ENCODE data around the gene INSIG2. TPM values are rescaled to one million over a fixed set of nuclear protein-coding genes. Genes with fewer than 3 reads are reported as not detected.
A peak's percentile ranks its signal among the peaks of the same experiment; 100 is the strongest.

Gene INSIG2
- total and polyA plus RNA-seq, 2 of the 4 experiments (the other 2 are of a cell fraction), result 9.1 to 11.7 TPM

DNA sequence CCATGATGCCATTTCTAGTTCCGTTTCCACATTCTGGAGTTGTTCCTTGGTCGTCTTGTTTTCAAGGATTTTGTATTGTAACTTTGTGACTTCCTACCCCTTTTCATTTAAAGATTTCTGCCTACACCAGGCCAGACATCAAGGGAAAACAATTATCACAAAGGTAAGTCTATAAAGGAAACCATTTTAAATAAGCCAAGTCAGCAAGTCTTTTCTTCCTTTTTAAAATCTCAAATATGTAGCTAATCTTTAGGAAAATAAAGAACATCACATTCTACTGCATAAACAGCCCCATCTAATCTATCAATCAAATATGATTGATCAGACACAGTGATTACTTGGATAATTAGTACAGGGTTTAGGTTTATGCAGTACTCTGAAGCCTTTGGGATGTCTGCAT lies 35.8 kb upstream of the INSIG2 start:
- Histone ChIP-seq H3K4ac (ENCODE audit: low read depth, low read length) (no peak overlapping the region), H4K8ac (ENCODE audit: low read depth in 2 of 2, low read length in 2 of 2) (no peak overlapping the region), H2BK20ac (ENCODE audit: low read depth, low read length) (no peak overlapping the region), H3K9me3 (ENCODE audit: control insufficient read depth, insufficient read depth, low read length) (no peaks in the 10 kb centered on the region), H2AK9ac (replicated peaks; ENCODE audit: low read depth, low read length, poor library complexity) (no peak overlapping the region), H3K36me3 (ENCODE audit: control insufficient read depth, insufficient read depth, low read length) (no peaks in the 10 kb centered on the region), H2AFZ (replicated peaks; ENCODE audit: low read length, poor library complexity) (no peak overlapping the region), H3K4me3 (ENCODE audit: insufficient read depth, low read depth, low read length) (no peak overlapping the region), H4K5ac (ENCODE audit: low read depth, low read length) (no peak overlapping the region), H3K56ac (ENCODE audit: extremely low read depth, insufficient read depth, low read length) (no peak overlapping the region), H4K91ac (ENCODE audit: insufficient read depth, low read depth, low read length) (no peak overlapping the region), H3K4me2 (ENCODE audit: low read depth, low read length) (no peak overlapping the region), H3K18ac (ENCODE audit: low read depth, low read length) (no peak overlapping the region), H2BK120ac (ENCODE audit: low read depth, low read length) (no peak overlapping the region), H3K79me1 (ENCODE audit: low read depth in 1 of 2, low read length in 2 of 2) (no peaks in the 10 kb centered on the region), H2BK5ac (ENCODE audit: low read depth, low read length, poor library complexity, severe bottlenecking) (no peak overlapping the region), H3K9me1 (ENCODE audit: insufficient read depth, low read length) (no peaks in the 10 kb centered on the region), H3K9ac (ENCODE audit: low read depth, low read length) (no peak overlapping the region), H3K14ac (replicated peaks; ENCODE audit: low read depth, low read length) (no peak overlapping the region), H4K20me1 (ENCODE audit: insufficient read depth, low read length) (no peaks in the 10 kb centered on the region), H3K27ac (ENCODE audit: insufficient read depth, low read length) (no peak overlapping the region), H2BK15ac (ENCODE audit: low read depth, low read length) (no peak overlapping the region), H3K23ac (ENCODE audit: low read depth, low read length) (no peak overlapping the region), H3K27me3 (ENCODE audit: control insufficient read depth, insufficient read depth, low read length) (peaks cover 29% of the 10 kb centered on the region), H3K4me1 (ENCODE audit: control insufficient read depth, insufficient read depth, low read length) (no peaks in the 10 kb centered on the region), H2AK5ac (ENCODE audit: low read depth, low read length) (no peak overlapping the region)
- no TSS peak for BruUV-seq (replicated peaks)
- TF ChIP-seq BHLHE40 (IDR thresholded peaks at IDR 0.05; ENCODE audit: low read depth, low read length) (no peak), POLR2A (IDR thresholded peaks at IDR 0.05; ENCODE audit: low read depth, low read length) (no peak), NFE2L2 (IDR thresholded peaks at IDR 0.05; ENCODE audit: low read depth, low read length) (no peak), MAFK (IDR thresholded peaks at IDR 0.05; ENCODE audit: low read depth, low read length) (peak; percentile 63), SMC3 (IDR thresholded peaks at IDR 0.05; ENCODE audit: low read depth, low read length) (no peak), USF2 (IDR thresholded peaks at IDR 0.05; ENCODE audit: low read depth, low read length) (no peak), ELK1 (IDR thresholded peaks at IDR 0.05; ENCODE audit: borderline replicate concordance, low read depth, low read length) (no peak), RFX5 (IDR thresholded peaks at IDR 0.05; ENCODE audit: low read depth, low read length) (no peak)
- in situ Hi-C loops (cut with MboI; ENCODE audit: low sequenced_read_pairs), result no loop called here
- ATAC-seq (ENCODE audit: low read depth) (no peak), DNase-seq (no peak)
- dilution Hi-C loops (cut with HindIII; ENCODE audit: low sequenced_read_pairs, unreplicated experiment), result no loop called here
- ChIA-PET POLR2A (ENCODE audit: unreplicated experiment) (no interaction called here), CTCF (no interaction called here)
- intact Hi-C loops (cut with micrococcal nuclease), result no loop called here
- no CpG with 5 or more reads among the region's 2 CpGs for WGBS, 2 experiments (ENCODE audit: extremely low coverage in 2 of 2, insufficient read length in 1 of 2)
